IMR-90 (cell line): ENCODE measurements around the gene LRPPRC. TPM values are rescaled to one million over a fixed set of nuclear protein-coding genes. Genes with fewer than 3 reads are reported as not detected.

ENCODE experiments used
- ATAC-seq: fragments of 200-7000 bp; cut with Tn5 transposase; 2 replicates; pipeline ENCODE4 v1.9.1; 2020; ENCODE audit warnings: low read depth, mild to moderate bottlenecking, moderate library complexity
- BruUV-seq: library from RNA; stranded (reverse); fragments of 400-500 nt; replicated peaks from 2 replicates; lab custom pipeline; 2021; lab: Mats Ljungman, UMichigan
- CTCF ChIA-PET: fragments of 300-600 bp; formaldehyde crosslinking; extraction: SDS; loops from one replicate; lab custom pipeline; 2021; ENCODE audit warnings: antibody characterized with exemption; lab: Yijun Ruan, JAX
- POLR2A ChIA-PET: fragments of 300-600 bp; sonication (Branson Sonifier 250); formaldehyde crosslinking; loops from one replicate; lab custom pipeline; 2022; ENCODE audit warnings: antibody characterized with exemption; ENCODE audit not compliant: unreplicated experiment; lab: Charles Lee
- DNase-seq: peaks from one replicate; pipeline ENCODE4 v3.0.0; 2013
- H2AFZ ChIP-seq: replicated peaks from 2 replicates; pipeline ENCODE3; 2013; ENCODE audit warnings: low read length, mild to moderate bottlenecking; ENCODE audit not compliant: poor library complexity
- H2AK5ac ChIP-seq: 2 replicates; pipeline ENCODE4 v1.6.1; 2013; ENCODE audit warnings: low read depth, low read length, inconsistent platforms
- H2AK9ac ChIP-seq: replicated peaks from 2 replicates; pipeline ENCODE3; 2013; ENCODE audit warnings: mild to moderate bottlenecking, low read depth, low read length, moderate library complexity; ENCODE audit not compliant: poor library complexity
- H2BK120ac ChIP-seq: 2 replicates; pipeline ENCODE4 v1.6.1; 2013; ENCODE audit warnings: low read depth, low read length, inconsistent platforms
- H2BK15ac ChIP-seq: 3 replicates; pipeline ENCODE4 v1.6.1; 2013; ENCODE audit warnings: low read depth, low read length, inconsistent platforms
- H2BK20ac ChIP-seq: 2 replicates; pipeline ENCODE4 v1.6.1; 2013; ENCODE audit warnings: low read depth, mild to moderate bottlenecking, inconsistent platforms, low read length, moderate library complexity
- H2BK5ac ChIP-seq: 2 replicates; pipeline ENCODE4 v1.6.1; 2013; ENCODE audit warnings: mild to moderate bottlenecking, low read depth, low read length, inconsistent platforms; ENCODE audit not compliant: poor library complexity, severe bottlenecking
- H3K14ac ChIP-seq: replicated peaks from 2 replicates; pipeline ENCODE4 v1.6.1; 2013; ENCODE audit warnings: low read depth, low read length, inconsistent platforms
- H3K18ac ChIP-seq: 2 replicates; pipeline ENCODE4 v1.6.1; 2013; ENCODE audit warnings: low read depth, low read length, control low read depth
- H3K23ac ChIP-seq: 2 replicates; pipeline ENCODE4 v1.6.1; 2013; ENCODE audit warnings: low read depth, low read length, inconsistent platforms
- H3K27ac ChIP-seq: 2 replicates; pipeline ENCODE4 v1.5.1; 2013; ENCODE audit warnings: mild to moderate bottlenecking, control low read depth, low read length; ENCODE audit not compliant: insufficient read depth
- H3K27me3 ChIP-seq: 2 replicates; pipeline ENCODE4 v1.6.1; 2013; ENCODE audit warnings: low read length; ENCODE audit not compliant: control insufficient read depth, insufficient read depth
- H3K36me3 ChIP-seq: 2 replicates; pipeline ENCODE4 v1.6.1; 2013; ENCODE audit warnings: low read length, mixed read lengths; ENCODE audit not compliant: control insufficient read depth, insufficient read depth
- H3K4ac ChIP-seq: 2 replicates; pipeline ENCODE4 v1.6.1; 2013; ENCODE audit warnings: low read depth, low read length, inconsistent platforms
- H3K4me1 ChIP-seq: 2 replicates; pipeline ENCODE4 v1.6.1; 2013; ENCODE audit warnings: low read length, mixed read lengths; ENCODE audit not compliant: control insufficient read depth, insufficient read depth
- H3K4me2 ChIP-seq: 2 replicates; pipeline ENCODE4 v1.6.1; 2013; ENCODE audit warnings: low read depth, mild to moderate bottlenecking, control low read depth, low read length, moderate library complexity
- H3K4me3 ChIP-seq: 2 replicates; pipeline ENCODE4 v1.5.1; 2013; ENCODE audit warnings: low read depth, mild to moderate bottlenecking, control low read depth, low read length, moderate library complexity; ENCODE audit not compliant: insufficient read depth
- H3K56ac ChIP-seq: 2 replicates; pipeline ENCODE4 v1.6.1; 2013; ENCODE audit warnings: low read length, inconsistent platforms; ENCODE audit not compliant: insufficient read depth; ENCODE audit errors: extremely low read depth
- H3K79me1 ChIP-seq, 2 experiments: 2 replicates each; pipeline ENCODE4 v1.6.1; 2013; ENCODE audit warnings: low read length in 2 of 2, inconsistent platforms in 1 of 2, low read depth in 1 of 2
- H3K9ac ChIP-seq: 2 replicates; pipeline ENCODE4 v1.6.1; 2013; ENCODE audit warnings: low read depth, low read length, control low read depth
- H3K9me1 ChIP-seq: 2 replicates; pipeline ENCODE4 v1.6.1; 2013; ENCODE audit warnings: low read length, inconsistent platforms; ENCODE audit not compliant: insufficient read depth
- H3K9me3 ChIP-seq: 2 replicates; pipeline ENCODE4 v1.6.1; 2013; ENCODE audit warnings: low read length; ENCODE audit not compliant: control insufficient read depth, insufficient read depth
- H4K20me1 ChIP-seq: 2 replicates; pipeline ENCODE4 v1.6.1; 2013; ENCODE audit warnings: low read length, inconsistent platforms; ENCODE audit not compliant: insufficient read depth
- H4K5ac ChIP-seq: 2 replicates; pipeline ENCODE4 v1.6.1; 2013; ENCODE audit warnings: mild to moderate bottlenecking, low read depth, low read length, control low read depth
- H4K8ac ChIP-seq, 2 experiments: 2 replicates each; pipeline ENCODE4 v1.6.1; 2013; ENCODE audit warnings: low read depth in 2 of 2, low read length in 2 of 2, control low read depth in 1 of 2, inconsistent platforms in 1 of 2
- H4K91ac ChIP-seq: 2 replicates; pipeline ENCODE4 v1.6.1; 2013; ENCODE audit warnings: low read depth, low read length, inconsistent platforms; ENCODE audit not compliant: insufficient read depth
- BHLHE40 ChIP-seq: fragments of 150-350 bp; IDR thresholded peaks from 2 replicates; pipeline ENCODE4 v1.6.1; 2016; ENCODE audit warnings: mild to moderate bottlenecking, low read depth, low read length
- CEBPB ChIP-seq: IDR thresholded peaks from 2 replicates; pipeline ENCODE4 v1.6.1; 2012; ENCODE audit warnings: low read depth, low read length, improper control_type of control experiment
- CHD1 ChIP-seq: IDR thresholded peaks from 2 replicates; pipeline ENCODE4 v1.6.1; 2012; ENCODE audit warnings: low read depth, low read length, improper control_type of control experiment
- FOS ChIP-seq: fragments of 150-350 bp; IDR thresholded peaks from 2 replicates; pipeline ENCODE4 v1.6.1; 2016; ENCODE audit warnings: low read depth, low read length
- MAFK ChIP-seq: IDR thresholded peaks from 2 replicates; pipeline ENCODE4 v1.6.1; 2012; ENCODE audit warnings: low read depth, low read length, improper control_type of control experiment
- MAZ ChIP-seq: IDR thresholded peaks from 2 replicates; pipeline ENCODE4 v1.6.1; 2012; ENCODE audit warnings: low read depth, mild to moderate bottlenecking, low read length, improper control_type of control experiment, moderate library complexity, borderline replicate concordance
- MXI1 ChIP-seq: IDR thresholded peaks from 2 replicates; pipeline ENCODE4 v1.6.1; 2012; ENCODE audit warnings: low read depth, mild to moderate bottlenecking, low read length, moderate library complexity, borderline replicate concordance
- NFE2L2 ChIP-seq: fragments of 150-350 bp; IDR thresholded peaks from 2 replicates; pipeline ENCODE4 v1.6.1; 2016; ENCODE audit warnings: low read depth, mild to moderate bottlenecking, low read length
- POLR2A ChIP-seq: IDR thresholded peaks from 2 replicates; pipeline ENCODE4 v1.6.1; 2012; ENCODE audit warnings: mild to moderate bottlenecking, low read depth, low read length
- RAD21 ChIP-seq: IDR thresholded peaks from 2 replicates; pipeline ENCODE4 v1.6.1; 2012; ENCODE audit warnings: low read length, improper control_type of control experiment
- RCOR1 ChIP-seq: IDR thresholded peaks from 2 replicates; pipeline ENCODE4 v1.6.1; 2012; ENCODE audit warnings: mild to moderate bottlenecking, low read length, improper control_type of control experiment; ENCODE audit not compliant: insufficient replicate concordance
- RFX5 ChIP-seq: IDR thresholded peaks from 2 replicates; pipeline ENCODE4 v1.8.0; 2012; ENCODE audit warnings: low read depth, mild to moderate bottlenecking, low read length, moderate library complexity
- SMC3 ChIP-seq: fragments of 150-350 bp; IDR thresholded peaks from 2 replicates; pipeline ENCODE4 v1.6.1; 2016; ENCODE audit warnings: low read depth, mild to moderate bottlenecking, antibody characterized with exemption, low read length, moderate library complexity
- WGBS, 2 experiments: methylation state at CpG; one replicate each; pipeline versions ENCODE4 v1.1.5 to v1.1.7; 2013; ENCODE audit warnings: missing lambda C conversion rate in 2 of 2; ENCODE audit not compliant: insufficient read length in 1 of 2; ENCODE audit errors: extremely low coverage in 2 of 2; 5-methylcytosine and 5-hydroxymethylcytosine counted together
- dilution Hi-C: fragments of 300-500 bp; cut with HindIII; formaldehyde crosslinking; loops from one replicate; pipeline ENCODE4 v1.14.3; 2018; ENCODE audit warnings: low sequenced_read_pairs; ENCODE audit not compliant: unreplicated experiment
- in situ Hi-C: fragments of 300-500 bp; cut with MboI; formaldehyde crosslinking; loops from 3 replicates; pipeline ENCODE4 v1.14.3; 2019; ENCODE audit warnings: low sequenced_read_pairs, inconsistent platforms, mixed read lengths
- intact Hi-C: fragments of 100-400 bp; cut with micrococcal nuclease; formaldehyde crosslinking; loops from 2 replicates; pipeline ENCODE4 v1.10.0; 2022
- polyA plus RNA-seq, 3 experiments: library from polyadenylated mRNA; depleted of rRNA; stranded (reverse); fragments of >200 nt; gene quantifications; 2 replicates each; pipeline ENCODE4 v1.2.3, GENCODE V29; 2012; ENCODE audit warnings: low replicate concordance in 1 of 3
- total RNA-seq: library from RNA; depleted of rRNA; stranded (reverse); fragments of >200 nt; gene quantifications from 2 replicates; pipeline ENCODE4 v1.2.3, GENCODE V29; 2012
- TF ChIP-seq, protein P1 (sequence below): conservative IDR thresholded peaks from 2 replicates; pipeline ENCODE4 v1.5.1; 2012; ENCODE audit warnings: mild to moderate bottlenecking, low read depth, low read length, improper control_type of control experiment
- TF ChIP-seq, protein P2 (sequence below): fragments of 150-350 bp; IDR thresholded peaks from 2 replicates; pipeline ENCODE4 v1.6.1; 2016; ENCODE audit warnings: low read depth, mild to moderate bottlenecking, low read length, moderate library complexity, borderline replicate concordance
- TF ChIP-seq, protein P3 (sequence below): fragments of 150-350 bp; IDR thresholded peaks from 2 replicates; pipeline ENCODE4 v1.6.1; 2017; ENCODE audit warnings: mild to moderate bottlenecking, antibody characterized with exemption, low read length, low read depth

Gene LRPPRC
- total and polyA plus RNA-seq, 2 of the 4 experiments (the other 2 are of a cell fraction): 30.4 to 36.0 TPM

GRCh38 chr2:43925431-43925830 lies 70.4 kb downstream of the LRPPRC start:
- H3K79me1 ChIP-seq: peaks cover 0 to 2% of the 10 kb centered on the region in 2 experiments; a peak in 1 of 4 replicates
- H4K5ac ChIP-seq: no peak overlapping the region
- TF ChIP-seq, protein P1, sequence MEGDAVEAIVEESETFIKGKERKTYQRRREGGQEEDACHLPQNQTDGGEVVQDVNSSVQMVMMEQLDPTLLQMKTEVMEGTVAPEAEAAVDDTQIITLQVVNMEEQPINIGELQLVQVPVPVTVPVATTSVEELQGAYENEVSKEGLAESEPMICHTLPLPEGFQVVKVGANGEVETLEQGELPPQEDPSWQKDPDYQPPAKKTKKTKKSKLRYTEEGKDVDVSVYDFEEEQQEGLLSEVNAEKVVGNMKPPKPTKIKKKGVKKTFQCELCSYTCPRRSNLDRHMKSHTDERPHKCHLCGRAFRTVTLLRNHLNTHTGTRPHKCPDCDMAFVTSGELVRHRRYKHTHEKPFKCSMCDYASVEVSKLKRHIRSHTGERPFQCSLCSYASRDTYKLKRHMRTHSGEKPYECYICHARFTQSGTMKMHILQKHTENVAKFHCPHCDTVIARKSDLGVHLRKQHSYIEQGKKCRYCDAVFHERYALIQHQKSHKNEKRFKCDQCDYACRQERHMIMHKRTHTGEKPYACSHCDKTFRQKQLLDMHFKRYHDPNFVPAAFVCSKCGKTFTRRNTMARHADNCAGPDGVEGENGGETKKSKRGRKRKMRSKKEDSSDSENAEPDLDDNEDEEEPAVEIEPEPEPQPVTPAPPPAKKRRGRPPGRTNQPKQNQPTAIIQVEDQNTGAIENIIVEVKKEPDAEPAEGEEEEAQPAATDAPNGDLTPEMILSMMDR: no peak
- TF ChIP-seq SMC3 (no peak), POLR2A (no peak), NFE2L2 (no peak), RFX5 (no peak), MAZ (no peak), RCOR1 (no peak), CHD1 (no peak), MXI1 (no peak), FOS (no peak), CEBPB (no peak), RAD21 (no peak), MAFK (no peak), BHLHE40 (no peak)
- TF ChIP-seq, protein P2, sequence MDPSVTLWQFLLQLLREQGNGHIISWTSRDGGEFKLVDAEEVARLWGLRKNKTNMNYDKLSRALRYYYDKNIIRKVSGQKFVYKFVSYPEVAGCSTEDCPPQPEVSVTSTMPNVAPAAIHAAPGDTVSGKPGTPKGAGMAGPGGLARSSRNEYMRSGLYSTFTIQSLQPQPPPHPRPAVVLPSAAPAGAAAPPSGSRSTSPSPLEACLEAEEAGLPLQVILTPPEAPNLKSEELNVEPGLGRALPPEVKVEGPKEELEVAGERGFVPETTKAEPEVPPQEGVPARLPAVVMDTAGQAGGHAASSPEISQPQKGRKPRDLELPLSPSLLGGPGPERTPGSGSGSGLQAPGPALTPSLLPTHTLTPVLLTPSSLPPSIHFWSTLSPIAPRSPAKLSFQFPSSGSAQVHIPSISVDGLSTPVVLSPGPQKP: no peak
- TF ChIP-seq, protein P3, sequence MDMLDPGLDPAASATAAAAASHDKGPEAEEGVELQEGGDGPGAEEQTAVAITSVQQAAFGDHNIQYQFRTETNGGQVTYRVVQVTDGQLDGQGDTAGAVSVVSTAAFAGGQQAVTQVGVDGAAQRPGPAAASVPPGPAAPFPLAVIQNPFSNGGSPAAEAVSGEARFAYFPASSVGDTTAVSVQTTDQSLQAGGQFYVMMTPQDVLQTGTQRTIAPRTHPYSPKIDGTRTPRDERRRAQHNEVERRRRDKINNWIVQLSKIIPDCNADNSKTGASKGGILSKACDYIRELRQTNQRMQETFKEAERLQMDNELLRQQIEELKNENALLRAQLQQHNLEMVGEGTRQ: no peak
- in situ Hi-C loops (no loop called here), dilution Hi-C loops (no loop called here), intact Hi-C loops (loop anchor here (5.0 kb wide), 1 partner anchor 37 kb away; no protein-coding TSS in a partner anchor)
- no peak overlapping the region for H3K18ac ChIP-seq
- H3K9ac ChIP-seq: no peak overlapping the region
- no peak overlapping the region for H2BK15ac ChIP-seq
- H3K4me3 ChIP-seq: no peak overlapping the region
- H4K20me1 ChIP-seq: no peaks in the 10 kb centered on the region
- H3K9me3 ChIP-seq: no peaks in the 10 kb centered on the region
- H3K14ac ChIP-seq: no peak overlapping the region
- no peaks in the 10 kb centered on the region; the same call in 1 of the 2 replicates for H3K9me1 ChIP-seq
- WGBS, 2 experiments: no CpG with 5 or more reads among the region's 4 CpGs
- no peak overlapping the region for H3K23ac ChIP-seq
- H2BK5ac ChIP-seq: no peak overlapping the region
- POLR2A ChIA-PET: no interaction called here
- H3K27ac ChIP-seq: no peak overlapping the region
- DNase-seq: no peak
- H2BK20ac ChIP-seq: no peak overlapping the region
- no peak overlapping the region for H3K4ac ChIP-seq
- H2AFZ ChIP-seq: no peak overlapping the region
- H3K36me3 ChIP-seq: peaks cover 15% of the 10 kb centered on the region
- no peak overlapping the region for H2AK5ac ChIP-seq
- no peak overlapping the region for H4K91ac ChIP-seq
- BruUV-seq: no TSS peak
- H3K27me3 ChIP-seq: no peaks in the 10 kb centered on the region
- no peak overlapping the region for H3K4me2 ChIP-seq
- no peaks in the 10 kb centered on the region for H3K4me1 ChIP-seq
- H3K56ac ChIP-seq: no peak overlapping the region
- H2AK9ac ChIP-seq: no peak overlapping the region
- H2BK120ac ChIP-seq: no peak overlapping the region
- CTCF ChIA-PET: no interaction called here
- no peak overlapping the region for H4K8ac ChIP-seq
- ATAC-seq: no peak
